Measurements from ENCODE around the gene CDK12.
"Not testable (repeated sequence)": the region's sequence is repeated elsewhere in the genome, so short reads cannot be mapped to it uniquely, and the experiment has no call there.

Gene CDK12

GRCh38 chr17:39461113-39461925, at the start of gene CDK12:
TSS of gene CDK12 (plus strand) at chr17:39461486. CDS start at chr17:39462072, 586 bp downstream.
- DNase-seq = peak; percentile 96 to 97

GRCh38 chr17:39416141-39416540, 45.1 kb upstream of the CDK12 start:
- no peak for DNase-seq

GRCh38 chr17:39429600-39429999, 31.7 kb upstream of the CDK12 start:
- no peak for DNase-seq

- DNase-seq = not testable (repeated sequence)
These were observed 21.4 kb upstream of the CDK12 start for GRCh38 chr17:39439868-39440267.

- no peak for DNase-seq
These were observed 18.0 kb upstream of the CDK12 start for GRCh38 chr17:39443326-39443725.

- no peak for DNase-seq
These were observed 13.7 kb upstream of the CDK12 start for GRCh38 chr17:39447561-39447960.

- DNase-seq = no peak
These were observed 11.2 kb upstream of the CDK12 start for GRCh38 chr17:39450051-39450450.

GRCh38 chr17:39450847-39451581, 10.3 kb upstream of the CDK12 start, which contains the start of gene MED1:
TSS of gene MED1 (minus strand) at chr17:39451263. CDS start at chr17:39451062, 201 bp downstream.
- peak; percentile 76 to 96 for DNase-seq

- DNase-seq = no peak
These were observed 5.4 kb upstream of the CDK12 start for GRCh38 chr17:39455919-39456318.

- DNase-seq = peak in 1 of 2 donors; percentile 65
These were observed 762 bp downstream of the CDK12 start for GRCh38 chr17:39461926-39462569.

GRCh38 chr17:39462631-39463375, 1.5 kb downstream of the CDK12 start:
- DNase-seq = peak in 1 of 2 donors; percentile 55

GRCh38 chr17:39464639-39465181, 3.4 kb downstream of the CDK12 start:
- not testable (repeated sequence) for DNase-seq

- DNase-seq = not testable (repeated sequence)
These were observed 7.3 kb downstream of the CDK12 start for GRCh38 chr17:39468610-39469009.

GRCh38 chr17:39473310-39473709, 12.0 kb downstream of the CDK12 start:
- DNase-seq = no peak

- not testable (repeated sequence) for DNase-seq
These were observed 18.3 kb downstream of the CDK12 start for GRCh38 chr17:39479631-39480030.

GRCh38 chr17:39483506-39483905, 22.2 kb downstream of the CDK12 start:
- DNase-seq = no peak

- no peak for DNase-seq
These were observed 22.9 kb downstream of the CDK12 start for GRCh38 chr17:39484178-39484577.

GRCh38 chr17:39485555-39485954, 24.3 kb downstream of the CDK12 start:
- no peak for DNase-seq

- no peak for DNase-seq
These were observed 25.0 kb downstream of the CDK12 start for GRCh38 chr17:39486242-39486641.

- DNase-seq = not testable (repeated sequence)
These were observed 26.2 kb downstream of the CDK12 start for GRCh38 chr17:39487490-39487889.

GRCh38 chr17:39487946-39488345, 26.7 kb downstream of the CDK12 start:
- no peak for DNase-seq

- not testable (repeated sequence) for DNase-seq
These were observed 35.6 kb downstream of the CDK12 start for GRCh38 chr17:39496921-39497320.
